H9 (cell line): Measurements from ENCODE around the gene RC3H1. TPM values are rescaled to one million over a fixed set of nuclear protein-coding genes. Genes with fewer than 3 reads are reported as not detected.

Experiments
- DNase-seq: peaks from one replicate; pipeline ENCODE4 v3.0.0-alpha.2; 2017
- H2AFZ ChIP-seq: one replicate; pipeline ENCODE4 v1.6.1; 2013; ENCODE audit warnings: mild to moderate bottlenecking, low read length, control low read depth, moderate library complexity
- H2AK5ac ChIP-seq: 2 replicates; pipeline ENCODE4 v1.6.1; 2013; ENCODE audit warnings: low read length, control low read depth, mixed read lengths; ENCODE audit not compliant: insufficient read length
- H2BK120ac ChIP-seq: one replicate; pipeline ENCODE4 v1.6.1; 2013; ENCODE audit warnings: low read depth, mild to moderate bottlenecking, low read length, control low read depth, inconsistent platforms; ENCODE audit not compliant: poor library complexity, severe bottlenecking
- H2BK12ac ChIP-seq: 2 replicates; pipeline ENCODE4 v1.6.1; 2013; ENCODE audit warnings: low read length, control low read depth, mixed read lengths, low read depth; ENCODE audit not compliant: insufficient read length
- H2BK15ac ChIP-seq: 2 replicates; pipeline ENCODE4 v1.6.1; 2013; ENCODE audit warnings: low read depth, low read length, control low read depth
- H2BK20ac ChIP-seq: one replicate; pipeline ENCODE4 v1.6.1; 2013; ENCODE audit warnings: low read depth, mild to moderate bottlenecking, low read length, control low read depth, inconsistent platforms; ENCODE audit not compliant: poor library complexity, severe bottlenecking
- H2BK5ac ChIP-seq: 2 replicates; pipeline ENCODE4 v1.6.1; 2013; ENCODE audit warnings: low read length, control low read depth, mixed read lengths; ENCODE audit not compliant: insufficient read length
- H3K14ac ChIP-seq: 2 replicates; pipeline ENCODE4 v1.6.1; 2013; ENCODE audit warnings: low read length, control low read depth; ENCODE audit not compliant: insufficient read depth
- H3K18ac ChIP-seq: 2 replicates; pipeline ENCODE4 v1.6.1; 2013; ENCODE audit warnings: low read depth, mild to moderate bottlenecking, mixed read lengths, low read length, control low read depth; ENCODE audit not compliant: insufficient read length
- H3K23ac ChIP-seq: 2 replicates; pipeline ENCODE4 v1.6.1; 2013; ENCODE audit warnings: low read length, control low read depth, mixed read lengths, low read depth; ENCODE audit not compliant: insufficient read length
- H3K23me2 ChIP-seq: 2 replicates; pipeline ENCODE4 v1.6.1; 2013; ENCODE audit warnings: low read depth, mild to moderate bottlenecking, mixed read lengths, low read length, control low read depth; ENCODE audit not compliant: insufficient read length, poor library complexity, severe bottlenecking
- H3K27ac ChIP-seq: 2 replicates; pipeline ENCODE4 v1.5.1; 2013; ENCODE audit warnings: low read length, control low read depth, mixed read lengths, low read depth; ENCODE audit not compliant: insufficient read length
- H3K27me3 ChIP-seq: 2 replicates; pipeline ENCODE4 v1.6.1; 2013; ENCODE audit warnings: low read length, control low read depth, inconsistent platforms; ENCODE audit not compliant: insufficient read depth
- H3K4ac ChIP-seq: 2 replicates; pipeline ENCODE4 v1.6.1; 2013; ENCODE audit warnings: low read depth, mild to moderate bottlenecking, control low read depth, inconsistent platforms, low read length, moderate library complexity
- H3K4me1 ChIP-seq: 2 replicates; pipeline ENCODE4 v1.6.1; 2013; ENCODE audit warnings: low read length, control low read depth, inconsistent platforms; ENCODE audit not compliant: insufficient read depth
- H3K4me2 ChIP-seq: 2 replicates; pipeline ENCODE4 v1.6.1; 2013; ENCODE audit warnings: low read length, control low read depth, mixed read lengths; ENCODE audit not compliant: insufficient read length, insufficient read depth
- H3K56ac ChIP-seq: 2 replicates; pipeline ENCODE4 v1.6.1; 2013; ENCODE audit warnings: low read depth, mild to moderate bottlenecking, mixed read lengths, low read length, control low read depth; ENCODE audit not compliant: insufficient read length
- H3K79me1 ChIP-seq: 2 replicates; pipeline ENCODE4 v1.6.1; 2013; ENCODE audit warnings: low read depth, mild to moderate bottlenecking, moderate library complexity, low read length, control low read depth, inconsistent platforms; ENCODE audit not compliant: insufficient read depth, poor library complexity, severe bottlenecking
- H3K79me2 ChIP-seq: 2 replicates; pipeline ENCODE4 v1.6.1; 2013; ENCODE audit warnings: low read length, control low read depth, inconsistent platforms; ENCODE audit not compliant: insufficient read depth
- H3K9ac ChIP-seq: 2 replicates; pipeline ENCODE4 v1.6.1; 2013; ENCODE audit warnings: low read length, control low read depth, mixed read lengths; ENCODE audit not compliant: insufficient read length; ENCODE audit errors: extremely low read depth
- H3K9me3 ChIP-seq: one replicate; pipeline ENCODE4 v1.6.1; 2013; ENCODE audit warnings: low read depth, low read length, inconsistent platforms; ENCODE audit not compliant: control insufficient read depth
- H3T11ph ChIP-seq: one replicate; pipeline ENCODE4 v1.6.1; 2013; ENCODE audit warnings: mild to moderate bottlenecking, low read length, control low read depth, inconsistent platforms
- H4K20me1 ChIP-seq: one replicate; pipeline ENCODE4 v1.6.1; 2013; ENCODE audit not compliant: control insufficient read depth, insufficient read length, insufficient read depth
- H4K5ac ChIP-seq: 2 replicates; pipeline ENCODE4 v1.6.1; 2013; ENCODE audit warnings: low read depth, mild to moderate bottlenecking, mixed read lengths, low read length, control low read depth; ENCODE audit not compliant: insufficient read length
- H4K8ac ChIP-seq: replicated peaks from 2 replicates; pipeline ENCODE4 v1.6.1; 2013; ENCODE audit warnings: low read length, control low read depth, mixed read lengths, low read depth; ENCODE audit not compliant: insufficient read length
- H4K91ac ChIP-seq: 2 replicates; pipeline ENCODE4 v1.6.1; 2013; ENCODE audit warnings: low read depth, mild to moderate bottlenecking, moderate library complexity, mixed read lengths, low read length, control low read depth; ENCODE audit not compliant: insufficient read length
- H3K27ac Mint-ChIP-seq, 3 experiments: 2 replicates in 2 of 3; 3 replicates in 1 of 3; pipeline ENCODE4 v1.8.0; 2020 to 2021; ENCODE audit warnings: mixed read lengths in 3 of 3, mild to moderate bottlenecking in 1 of 3, moderate library complexity in 1 of 3
- H3K27me3 Mint-ChIP-seq: 2 replicates; pipeline ENCODE4 v1.8.0; 2021; ENCODE audit warnings: low read depth, mild to moderate bottlenecking, moderate library complexity, mixed read lengths
- H3K36me3 Mint-ChIP-seq, 3 experiments: 2 replicates in 2 of 3; 3 replicates in 1 of 3; pipeline ENCODE4 v1.8.0; 2020 to 2021; ENCODE audit warnings: low read depth in 3 of 3, mixed read lengths in 3 of 3; ENCODE audit not compliant: insufficient read depth in 1 of 3
- H3K4me1 Mint-ChIP-seq, 2 experiments: 2 replicates each; pipeline ENCODE4 v1.8.0; 2020; ENCODE audit warnings: mixed read lengths in 2 of 2
- H3K4me3 Mint-ChIP-seq, 2 experiments: 2 replicates in 1 of 2; 3 replicates in 1 of 2; pipeline ENCODE4 v1.8.0; 2020 to 2021; ENCODE audit warnings: mild to moderate bottlenecking in 2 of 2, mixed read lengths in 2 of 2, moderate library complexity in 1 of 2
- H3K9me3 Mint-ChIP-seq, 2 experiments: 2 replicates in 1 of 2; 3 replicates in 1 of 2; pipeline ENCODE4 v1.8.0; 2020; ENCODE audit warnings: mild to moderate bottlenecking in 2 of 2, mixed read lengths in 2 of 2, moderate library complexity in 1 of 2
- WGBS: extraction: QIAGEN DNeasy Blood & Tissue Kit; methylation state at CpG from one replicate; pipeline ENCODE4 v1.1.7; 2013; ENCODE audit warnings: missing lambda C conversion rate, low lambda C conversion rate, mixed read lengths; ENCODE audit not compliant: insufficient read length; ENCODE audit errors: extremely low coverage; 5-methylcytosine and 5-hydroxymethylcytosine counted together
- total RNA-seq: library from RNA; stranded (reverse); gene quantifications from 2 replicates; pipeline ENCODE4 v1.2.1, GENCODE V29; 2021
- TF ChIP-seq, protein P1 (sequence below): fragments of 200-600 bp; sonication (generic); conservative IDR thresholded peaks from 3 replicates; pipeline ENCODE4 v1.8.0; 2021; ENCODE audit warnings: antibody characterized with exemption, mild to moderate bottlenecking

Gene RC3H1
- total RNA-seq, 1 experiment from 2014 or later: 36.1 TPM

DNA sequence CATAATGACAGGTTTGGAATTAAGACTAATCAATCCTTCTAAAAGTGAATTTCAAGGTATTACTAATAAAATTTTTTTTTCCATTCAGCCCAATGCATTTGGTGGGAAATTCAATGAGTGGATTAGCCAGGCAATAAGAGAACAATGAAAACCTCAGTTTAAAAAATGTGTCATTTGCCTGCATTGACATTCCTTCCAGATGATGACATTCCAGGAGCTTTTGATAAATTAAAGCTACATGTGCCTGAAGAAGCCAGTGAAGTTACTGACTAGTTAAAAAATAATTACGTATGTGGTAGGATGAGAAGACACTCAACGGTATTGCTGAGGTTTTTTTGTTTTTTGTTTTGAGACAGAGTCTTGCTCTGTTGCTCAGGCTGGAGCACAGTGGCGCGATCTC lies 37.9 kb upstream of the RC3H1 start:
- Histone ChIP-seq H3K4me2 (no peak overlapping the region), H2BK15ac (no peak overlapping the region), H3K23ac (no peak overlapping the region), H3K27me3 (no peaks in the 10 kb centered on the region), H2BK20ac (no peak overlapping the region), H2BK120ac (no peak overlapping the region), H3K14ac (no peak overlapping the region), H3K23me2 (no peaks in the 10 kb centered on the region), H2BK5ac (no peak overlapping the region), H3K4ac (no peak overlapping the region), H3K9me3 (no peaks in the 10 kb centered on the region), H2BK12ac (no peak overlapping the region), H4K8ac (no peak overlapping the region), H3T11ph (no peak overlapping the region), H3K79me2 (no peaks in the 10 kb centered on the region), H4K5ac (no peak overlapping the region), H4K91ac (no peak overlapping the region), H3K27ac (no peak overlapping the region), H2AK5ac (no peak overlapping the region), H3K79me1 (no peaks in the 10 kb centered on the region), H3K18ac (no peak overlapping the region), H3K9ac (no peak overlapping the region), H4K20me1 (no peaks in the 10 kb centered on the region), H3K56ac (no peak overlapping the region), H3K4me1 (no peaks in the 10 kb centered on the region), H2AFZ (no peak overlapping the region)
- H3K27ac Mint-ChIP-seq: no peak overlapping the region
- H3K36me3 Mint-ChIP-seq: no peaks in the 10 kb centered on the region; a peak in 1 of 7 replicates
- no peaks in the 10 kb centered on the region for H3K4me1 Mint-ChIP-seq
- no CpG with 5 or more reads among the region's 4 CpGs for WGBS
- TF ChIP-seq, protein P1, sequence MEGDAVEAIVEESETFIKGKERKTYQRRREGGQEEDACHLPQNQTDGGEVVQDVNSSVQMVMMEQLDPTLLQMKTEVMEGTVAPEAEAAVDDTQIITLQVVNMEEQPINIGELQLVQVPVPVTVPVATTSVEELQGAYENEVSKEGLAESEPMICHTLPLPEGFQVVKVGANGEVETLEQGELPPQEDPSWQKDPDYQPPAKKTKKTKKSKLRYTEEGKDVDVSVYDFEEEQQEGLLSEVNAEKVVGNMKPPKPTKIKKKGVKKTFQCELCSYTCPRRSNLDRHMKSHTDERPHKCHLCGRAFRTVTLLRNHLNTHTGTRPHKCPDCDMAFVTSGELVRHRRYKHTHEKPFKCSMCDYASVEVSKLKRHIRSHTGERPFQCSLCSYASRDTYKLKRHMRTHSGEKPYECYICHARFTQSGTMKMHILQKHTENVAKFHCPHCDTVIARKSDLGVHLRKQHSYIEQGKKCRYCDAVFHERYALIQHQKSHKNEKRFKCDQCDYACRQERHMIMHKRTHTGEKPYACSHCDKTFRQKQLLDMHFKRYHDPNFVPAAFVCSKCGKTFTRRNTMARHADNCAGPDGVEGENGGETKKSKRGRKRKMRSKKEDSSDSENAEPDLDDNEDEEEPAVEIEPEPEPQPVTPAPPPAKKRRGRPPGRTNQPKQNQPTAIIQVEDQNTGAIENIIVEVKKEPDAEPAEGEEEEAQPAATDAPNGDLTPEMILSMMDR: no peak
- no peak for DNase-seq
- H3K4me3 Mint-ChIP-seq: no peak overlapping the region
- H3K27me3 Mint-ChIP-seq: no peaks in the 10 kb centered on the region
- H3K9me3 Mint-ChIP-seq: no peaks in the 10 kb centered on the region; a peak in 2 of 5 replicates
